GM13977 (cell line): ENCODE results near the gene NKAIN2.

Experiments used
- DNase-seq: peaks from one replicate; pipeline ENCODE4 v3.0.0; 2012; ENCODE audit warnings: low spot score
- in situ Hi-C: fragments of 300-500 bp; cut with MboI; formaldehyde crosslinking; loops from one replicate; pipeline ENCODE4 v1.12.0; 2022; ENCODE audit warnings: low sequenced_read_pairs, low pct_unique_long_range_greater_than_20kb, mixed read lengths, inconsistent platforms; ENCODE audit not compliant: unreplicated experiment
- TF ChIP-seq, protein P1 (sequence below): IDR thresholded peaks from 2 replicates; pipeline ENCODE4 v1.5.1; 2012; ENCODE audit warnings: mild to moderate bottlenecking, control low read depth; ENCODE audit not compliant: insufficient read depth; ENCODE audit errors: extremely low read depth, missing control alignments

Gene NKAIN2

DNA sequence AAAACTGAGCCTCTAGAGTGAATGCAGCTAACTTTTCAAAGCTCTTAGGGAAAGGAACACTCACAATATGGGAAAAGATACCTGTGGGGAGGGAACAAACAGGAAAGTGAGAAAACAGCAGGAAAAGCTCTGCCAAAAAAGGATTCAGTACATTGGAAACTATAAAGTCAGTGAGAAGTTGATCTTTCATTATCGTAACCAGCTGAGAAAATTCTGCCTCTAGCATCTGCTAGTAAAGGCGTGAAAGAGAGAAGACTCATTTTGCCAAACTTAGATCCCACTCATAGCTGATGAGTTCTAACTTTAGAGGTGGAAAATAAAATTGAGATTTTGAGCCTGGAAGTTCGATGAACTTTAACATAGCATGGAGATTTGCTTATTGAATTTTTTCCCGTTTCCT lies 836.8 kb downstream of the NKAIN2 start:
- DNase-seq, result no peak
- in situ Hi-C loops, result no loop called here
- TF ChIP-seq, protein P1, sequence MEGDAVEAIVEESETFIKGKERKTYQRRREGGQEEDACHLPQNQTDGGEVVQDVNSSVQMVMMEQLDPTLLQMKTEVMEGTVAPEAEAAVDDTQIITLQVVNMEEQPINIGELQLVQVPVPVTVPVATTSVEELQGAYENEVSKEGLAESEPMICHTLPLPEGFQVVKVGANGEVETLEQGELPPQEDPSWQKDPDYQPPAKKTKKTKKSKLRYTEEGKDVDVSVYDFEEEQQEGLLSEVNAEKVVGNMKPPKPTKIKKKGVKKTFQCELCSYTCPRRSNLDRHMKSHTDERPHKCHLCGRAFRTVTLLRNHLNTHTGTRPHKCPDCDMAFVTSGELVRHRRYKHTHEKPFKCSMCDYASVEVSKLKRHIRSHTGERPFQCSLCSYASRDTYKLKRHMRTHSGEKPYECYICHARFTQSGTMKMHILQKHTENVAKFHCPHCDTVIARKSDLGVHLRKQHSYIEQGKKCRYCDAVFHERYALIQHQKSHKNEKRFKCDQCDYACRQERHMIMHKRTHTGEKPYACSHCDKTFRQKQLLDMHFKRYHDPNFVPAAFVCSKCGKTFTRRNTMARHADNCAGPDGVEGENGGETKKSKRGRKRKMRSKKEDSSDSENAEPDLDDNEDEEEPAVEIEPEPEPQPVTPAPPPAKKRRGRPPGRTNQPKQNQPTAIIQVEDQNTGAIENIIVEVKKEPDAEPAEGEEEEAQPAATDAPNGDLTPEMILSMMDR, result no peak

DNA sequence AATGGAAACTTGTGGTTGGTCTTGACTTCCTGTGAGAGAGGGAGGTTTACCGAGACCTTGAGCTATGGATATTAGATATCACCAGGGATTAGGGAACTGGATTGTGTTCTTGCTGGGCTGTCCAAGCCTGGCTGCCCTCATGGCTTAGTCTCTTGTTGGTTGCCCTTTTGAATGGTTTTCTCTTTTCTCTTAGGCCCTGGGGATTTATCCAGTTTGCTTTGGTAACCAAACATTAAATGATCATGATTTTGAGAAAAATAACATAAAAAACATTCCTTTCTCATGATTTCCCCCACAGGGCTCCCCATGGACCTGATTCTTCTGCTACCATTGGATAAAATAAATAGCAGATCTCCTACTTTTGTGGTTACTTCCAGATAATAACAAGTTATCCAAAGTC lies 852.2 kb downstream of the NKAIN2 start:
- TF ChIP-seq, protein P1, result no peak
- no peak for DNase-seq
- in situ Hi-C loops, result no loop called here

DNA sequence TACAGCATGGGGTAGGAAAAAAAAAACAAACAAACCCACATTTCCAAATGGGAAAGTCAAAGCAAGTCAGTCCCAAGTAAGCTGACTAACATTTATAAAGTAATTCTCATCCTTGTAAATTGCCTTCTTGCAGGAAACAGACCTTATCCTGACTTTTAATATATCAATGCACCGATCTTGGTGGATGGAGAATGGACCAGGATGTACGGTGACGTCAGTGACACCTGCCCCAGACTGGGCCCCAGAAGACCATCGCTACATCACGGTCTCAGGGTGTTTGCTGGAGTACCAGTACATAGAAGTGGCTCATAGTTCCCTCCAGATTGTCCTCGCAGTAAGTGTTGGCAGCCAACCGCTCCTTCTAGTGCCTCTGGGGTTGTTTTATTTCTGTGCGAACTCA lies 854.4 kb downstream of the NKAIN2 start:
- no peak for DNase-seq
- in situ Hi-C loops, result no loop called here
- TF ChIP-seq, protein P1, result no peak

DNA sequence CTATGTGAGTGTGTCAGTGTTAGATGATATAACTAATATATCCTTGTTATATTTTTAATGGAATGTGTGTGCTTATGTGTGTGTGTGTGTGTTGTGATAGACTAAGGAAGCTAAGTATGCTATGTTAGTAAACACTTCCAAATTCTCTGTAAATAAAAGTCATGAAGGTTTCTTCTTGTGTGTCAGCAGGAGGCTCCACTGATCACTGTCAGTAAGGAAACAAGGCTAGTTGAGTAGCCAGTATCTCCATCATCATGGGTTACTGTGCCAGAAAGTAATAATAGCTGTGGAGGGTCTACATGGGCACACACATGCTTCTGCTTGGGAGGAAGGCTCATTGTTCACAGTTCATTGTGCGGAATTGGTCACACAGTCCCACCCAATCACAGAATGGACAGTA lies 855.8 kb downstream of the NKAIN2 start:
- in situ Hi-C loops, result no loop called here

DNA sequence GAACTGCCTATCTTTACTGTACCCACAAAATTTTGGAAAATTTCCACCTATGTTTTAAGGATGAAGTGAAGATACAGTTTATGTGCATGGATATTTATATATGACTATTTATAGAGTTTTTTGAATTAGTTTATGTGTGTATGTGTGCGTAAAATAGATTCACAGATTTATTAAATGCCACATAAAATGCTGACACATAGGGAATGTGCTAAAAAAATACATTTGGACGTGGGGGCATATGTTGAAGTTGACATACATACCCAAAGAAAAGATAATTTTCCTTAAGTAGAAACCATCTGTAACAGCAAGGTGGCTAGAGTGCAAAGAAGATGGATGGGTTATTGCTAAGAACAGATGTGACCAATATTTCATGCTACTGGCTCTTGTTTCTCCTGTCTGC lies 856.5 kb downstream of the NKAIN2 start:
- no peak for DNase-seq
- in situ Hi-C loops, result no loop called here
- TF ChIP-seq, protein P1, result no peak

More for the DNA sequence above, 855.8 kb downstream of the NKAIN2 start:
- DNase-seq, result no peak
- TF ChIP-seq, protein P1, result no peak

DNA sequence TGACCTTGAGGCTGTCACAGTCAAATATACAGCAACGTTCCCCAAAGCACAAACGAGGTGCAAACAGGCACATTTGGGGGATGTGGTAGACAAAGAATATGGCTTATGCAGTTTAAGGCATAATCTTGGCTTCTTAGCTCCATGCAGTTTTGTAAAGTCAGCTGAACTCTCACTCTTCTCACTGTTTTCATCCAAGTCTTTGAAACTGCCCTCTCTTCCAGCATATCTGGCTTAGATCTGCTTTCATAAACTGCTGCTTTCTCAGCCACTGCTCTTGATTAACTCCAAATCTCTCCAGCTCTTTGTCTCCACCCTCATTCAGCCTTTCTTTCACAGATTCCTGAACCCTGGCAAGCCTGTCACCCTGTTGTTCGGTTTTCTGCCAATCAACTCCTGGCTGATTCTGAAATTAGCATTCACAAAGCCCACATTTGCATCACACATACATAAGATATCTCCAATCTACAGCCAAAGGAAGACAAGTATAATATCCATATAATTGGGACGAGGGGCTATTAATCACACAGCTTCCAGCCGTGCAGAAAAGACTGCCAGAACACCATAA lies 857.5 kb downstream of the NKAIN2 start:
- TF ChIP-seq, protein P1, result no peak
- DNase-seq, result no peak
- in situ Hi-C loops, result no loop called here

DNA sequence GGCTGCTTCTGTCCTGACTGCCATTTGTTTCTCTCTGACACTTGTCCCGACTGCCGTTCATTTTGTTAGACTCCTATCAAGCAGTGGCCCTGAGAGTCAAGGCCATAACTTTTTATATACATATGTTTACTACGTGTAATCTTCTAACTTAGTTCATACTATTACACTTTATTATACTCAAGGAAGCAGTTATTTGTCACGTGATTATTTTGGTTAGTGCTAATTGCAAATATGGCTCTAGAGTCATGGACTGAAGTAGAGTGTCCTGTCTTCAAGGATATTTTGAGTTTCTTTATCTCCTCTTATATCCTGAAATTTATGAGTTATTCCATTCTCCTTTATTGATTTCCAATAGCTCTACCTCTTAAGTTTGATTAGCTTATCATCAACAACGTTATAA lies 864.4 kb downstream of the NKAIN2 start:
- TF ChIP-seq, protein P1, result no peak
- in situ Hi-C loops, result no loop called here
- no peak for DNase-seq
